Esophagus squamous epithelium (tissue), 5 donors: ENCODE results near the gene DNAAF3. TPM values are rescaled to one million over a fixed set of nuclear protein-coding genes. Genes with fewer than 3 reads are reported as not detected.

ENCODE experiments used
- DNase-seq: peaks from one replicate; lab custom pipeline; 2025; lab: John Stamatoyannopoulos, UW
- H3K27ac ChIP-seq, 4 donors: fragments of 200-600 bp; sonication (generic); one replicate each; pipeline ENCODE4 v1.5.1; 2016 to 2019; ENCODE audit warnings: mild to moderate bottlenecking in 1 of 4
- H3K27me3 ChIP-seq, 4 donors: fragments of 200-600 bp; sonication (generic); 1 replicate in 3 of 4; 2 replicates in 1 of 4; pipeline versions ENCODE4 v1.5.1 to v1.6.0; 2017 to 2021; ENCODE audit warnings: antibody characterized with exemption in 1 of 4
- H3K36me3 ChIP-seq, 3 donors: fragments of 200-600 bp; sonication (generic); one replicate each; pipeline ENCODE4 v1.5.1; 2016 to 2019
- H3K4me1 ChIP-seq, 3 donors: fragments of 200-600 bp; sonication (generic); one replicate each; pipeline ENCODE4 v1.5.1; 2017 to 2019
- H3K4me3 ChIP-seq, 4 donors: fragments of 200-600 bp; sonication (generic); 1 replicate in 3 of 4; 2 replicates in 1 of 4; pipeline ENCODE4 v1.5.1; 2016 to 2019; ENCODE audit warnings: mild to moderate bottlenecking in 2 of 4, moderate library complexity in 1 of 4
- H3K9me3 ChIP-seq, 3 donors: fragments of 200-600 bp; sonication (generic); one replicate each; pipeline ENCODE4 v1.5.1; 2016 to 2019
- POLR2A ChIP-seq, 4 donors: fragments of 450-650 bp; IDR thresholded peaks; one replicate each; pipeline ENCODE4 v1.6.1; 2017; ENCODE audit warnings: antibody characterized with exemption in 4 of 4, mild to moderate bottlenecking in 4 of 4, moderate library complexity in 3 of 4
- WGBS, 2 donors: methylation state at CpG; one replicate each; pipeline ENCODE4 v1.1.5; 2018; 5-methylcytosine and 5-hydroxymethylcytosine counted together
- intact Hi-C: fragments of 100-400 bp; cut with DNase I; formaldehyde crosslinking; loops from one replicate; pipeline ENCODE4 v1.15.0; 2022
- total RNA-seq, 4 donors: library from RNA; depleted of rRNA; stranded (reverse); fragments of >200 nt; gene quantifications; one replicate each; pipeline ENCODE4 v1.1.0, GENCODE V29; 2016
- TF ChIP-seq, protein P1 (sequence below), 6 experiments: fragments of 450-650 bp in 4 of 6; fragments of 200-600 bp in 2 of 6; sonication (generic) in 2 of 6; IDR thresholded peaks; one replicate each; pipeline ENCODE4 v1.5.1; 2016 to 2019; ENCODE audit warnings: antibody characterized with exemption in 6 of 6, mild to moderate bottlenecking in 4 of 6, moderate library complexity in 4 of 6
- donor health status: DM: yes; HTN: yes; CAD: no.

Gene DNAAF3
- total RNA-seq, 4 donors from 2014 or later: 0.53 to 2.8 (median 1.4) TPM

DNA sequence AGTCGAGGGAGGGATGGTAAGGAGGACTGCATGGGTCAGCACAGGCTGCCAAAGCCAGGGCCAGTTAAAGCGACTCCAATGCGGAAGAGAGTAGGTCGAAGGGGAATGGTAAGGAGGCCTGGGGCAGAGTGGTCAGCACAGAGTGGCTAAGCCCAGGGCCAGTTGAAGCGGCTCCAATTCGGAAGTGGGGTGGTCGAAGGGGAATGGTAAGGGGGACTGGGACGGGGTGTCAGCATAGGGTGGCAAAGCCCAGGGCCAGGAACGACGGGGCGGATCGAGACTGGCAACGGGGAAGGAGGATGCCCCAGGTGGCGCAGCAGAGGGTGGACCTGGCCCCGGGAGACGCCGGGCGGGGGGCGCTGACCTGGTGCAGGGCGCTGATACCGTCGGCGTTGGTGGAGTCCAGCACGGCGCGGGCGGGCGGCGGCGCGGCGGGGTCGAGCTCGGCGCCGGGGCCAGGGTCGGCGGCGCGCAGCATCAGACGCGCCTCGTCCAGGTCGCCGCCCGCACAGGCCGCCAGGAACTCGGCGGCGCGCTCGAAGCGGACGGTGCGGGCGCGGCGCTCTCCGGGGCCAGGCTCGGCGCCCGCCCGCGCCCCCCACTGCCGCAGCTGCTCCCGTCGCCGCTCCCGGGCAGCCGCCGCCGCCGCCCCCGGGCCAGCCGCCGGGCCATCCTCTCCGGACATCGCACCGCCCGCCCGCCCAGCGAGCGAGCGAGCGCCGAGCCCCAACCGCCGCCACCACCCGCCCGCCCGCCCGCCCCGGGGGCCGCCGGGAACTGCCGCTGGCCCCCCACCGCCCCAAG is 49.4 kb downstream of the DNAAF3 start, which contains the start of gene PPP1R12C:
PPP1R12C (minus strand) TSS at position 779 of the 804 bp plus-strand sequence; CDS start at position 685, 94 bp downstream.
- peak within 1 kb of the TSS; percentile 69 to 98 (median 92) for H3K4me3 ChIP-seq
- peaks cover 21 to 59% (median 43%) of the 10 kb centered on the region in 3 donors for H3K4me1 ChIP-seq
- intact Hi-C loops: no loop called here
- H3K9me3 ChIP-seq: no peaks in the 10 kb centered on the region
- peaks cover 0 to 9% (median 0%) of the 10 kb centered on the region in 3 donors for H3K36me3 ChIP-seq
- peak within 1 kb of the TSS; percentile 89 to 99 (median 94) for H3K27ac ChIP-seq
- peak in 1 of 4 donors; percentile 30 for TF ChIP-seq POLR2A (IDR thresholded peaks at IDR 0.05)
- TF ChIP-seq, protein P1, sequence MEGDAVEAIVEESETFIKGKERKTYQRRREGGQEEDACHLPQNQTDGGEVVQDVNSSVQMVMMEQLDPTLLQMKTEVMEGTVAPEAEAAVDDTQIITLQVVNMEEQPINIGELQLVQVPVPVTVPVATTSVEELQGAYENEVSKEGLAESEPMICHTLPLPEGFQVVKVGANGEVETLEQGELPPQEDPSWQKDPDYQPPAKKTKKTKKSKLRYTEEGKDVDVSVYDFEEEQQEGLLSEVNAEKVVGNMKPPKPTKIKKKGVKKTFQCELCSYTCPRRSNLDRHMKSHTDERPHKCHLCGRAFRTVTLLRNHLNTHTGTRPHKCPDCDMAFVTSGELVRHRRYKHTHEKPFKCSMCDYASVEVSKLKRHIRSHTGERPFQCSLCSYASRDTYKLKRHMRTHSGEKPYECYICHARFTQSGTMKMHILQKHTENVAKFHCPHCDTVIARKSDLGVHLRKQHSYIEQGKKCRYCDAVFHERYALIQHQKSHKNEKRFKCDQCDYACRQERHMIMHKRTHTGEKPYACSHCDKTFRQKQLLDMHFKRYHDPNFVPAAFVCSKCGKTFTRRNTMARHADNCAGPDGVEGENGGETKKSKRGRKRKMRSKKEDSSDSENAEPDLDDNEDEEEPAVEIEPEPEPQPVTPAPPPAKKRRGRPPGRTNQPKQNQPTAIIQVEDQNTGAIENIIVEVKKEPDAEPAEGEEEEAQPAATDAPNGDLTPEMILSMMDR (IDR thresholded peaks at IDR 0.05): no peak
- 1 to 8% methylated on average over 10 to 11 of the region's 97 CpGs for WGBS, 2 donors
- H3K27me3 ChIP-seq: no peaks in the 10 kb centered on the region
- no peak for DNase-seq

- Histone ChIP-seq H3K9me3 (no peaks in the 10 kb centered on the region), H3K27ac (peak overlapping the region; percentile 89 to 99 (median 94)), H3K27me3 (no peaks in the 10 kb centered on the region), H3K4me1 (peaks cover 21 to 64% (median 46%) of the 10 kb centered on the region in 3 donors), H3K36me3 (peaks cover 0 to 14% (median 0%) of the 10 kb centered on the region in 3 donors), H3K4me3 (peak overlapping the region; percentile 69 to 98 (median 92))
- TF ChIP-seq, protein P1 (IDR thresholded peaks at IDR 0.05): no peak
- peak in 1 of 4 donors; percentile 33 for TF ChIP-seq POLR2A (IDR thresholded peaks at IDR 0.05)
- DNase-seq: no peak
- 0 to 1% methylated on average over 25 of the region's 25 CpGs for WGBS, 2 donors
- intact Hi-C loops: no loop called here
Measured at GRCh38 chr19:55116232-55116858, 50.1 kb downstream of the DNAAF3 start.

GRCh38 chr19:55115446-55116065 is 50.9 kb downstream of the DNAAF3 start:
- no peak for DNase-seq
- peaks cover 21 to 66% (median 46%) of the 10 kb centered on the region in 3 donors for H3K4me1 ChIP-seq
- peaks cover 0 to 17% (median 0%) of the 10 kb centered on the region in 3 donors for H3K36me3 ChIP-seq
- WGBS, 2 donors: 50 to 65% methylated on average over 5 to 13 of the region's 13 CpGs
- no peaks in the 10 kb centered on the region for H3K9me3 ChIP-seq
- TF ChIP-seq POLR2A (IDR thresholded peaks at IDR 0.05): no peak
- TF ChIP-seq, protein P1 (IDR thresholded peaks at IDR 0.05): no peak
- no peaks in the 10 kb centered on the region for H3K27me3 ChIP-seq
- peak overlapping the region; percentile 69 to 98 (median 92) for H3K4me3 ChIP-seq
- intact Hi-C loops: no loop called here
- H3K27ac ChIP-seq: peak overlapping the region; percentile 89 to 99 (median 94)

GRCh38 chr19:55114566-55115145 is 51.8 kb downstream of the DNAAF3 start:
- TF ChIP-seq POLR2A (IDR thresholded peaks at IDR 0.05): no peak
- TF ChIP-seq, protein P1 (IDR thresholded peaks at IDR 0.05): no peak
- no peaks in the 10 kb centered on the region for H3K9me3 ChIP-seq
- intact Hi-C loops: no loop called here
- H3K4me3 ChIP-seq: peak overlapping the region in 2 of 4 donors; percentile 91 to 98
- no peak for DNase-seq
- H3K27me3 ChIP-seq: no peaks in the 10 kb centered on the region
- 81 to 84% methylated on average over 7 of the region's 9 CpGs for WGBS, 2 donors
- H3K36me3 ChIP-seq: peaks cover 0 to 26% (median under 1%) of the 10 kb centered on the region in 3 donors
- peak overlapping the region; percentile 89 to 99 (median 94) for H3K27ac ChIP-seq
- peaks cover 21 to 71% (median 46%) of the 10 kb centered on the region in 3 donors for H3K4me1 ChIP-seq
